Heart right ventricle (tissue), 16 donors: ENCODE data around the gene GPC3. TPM values are rescaled to one million over a fixed set of nuclear protein-coding genes. Genes with fewer than 3 reads are reported as not detected.

Experiments used
- ATAC-seq, 8 donors: fragments of 200-7000 bp; cut with Tn5 transposase; one replicate each; pipeline ENCODE4 v1.9.1; 2020; ENCODE audit warnings: mild to moderate bottlenecking in 8 of 8, moderate library complexity in 8 of 8, moderate number of reproducible peaks in 1 of 8
- DNase-seq, 2 donors: peaks; one replicate each; pipeline ENCODE4 v3.0.0-alpha.2; 2020
- H3K27ac ChIP-seq, 10 donors: fragments of 200-600 bp; sonication (generic) in 2 of 10; one replicate each; pipeline versions ENCODE4 v1.5.0 to v1.8.0; 2020 to 2022; ENCODE audit warnings: mild to moderate bottlenecking in 3 of 10
- H3K27me3 ChIP-seq, 7 donors: fragments of 200-600 bp; one replicate each; pipeline ENCODE4 v1.8.0; 2021 to 2022; ENCODE audit warnings: mild to moderate bottlenecking in 2 of 7
- H3K36me3 ChIP-seq, 9 donors: fragments of 200-600 bp; sonication (generic) in 1 of 9; one replicate each; pipeline versions ENCODE4 v1.5.0 to v1.8.0; 2020 to 2022; ENCODE audit warnings: mild to moderate bottlenecking in 2 of 9
- H3K4me1 ChIP-seq, 9 donors: fragments of 200-600 bp; sonication (generic) in 1 of 9; one replicate each; pipeline versions ENCODE4 v1.5.0 to v1.8.0; 2020 to 2022; ENCODE audit warnings: mild to moderate bottlenecking in 4 of 9
- H3K4me3 ChIP-seq, 10 donors: fragments of 200-600 bp; sonication (generic) in 2 of 10; one replicate each; pipeline versions ENCODE4 v1.5.0 to v1.8.0; 2020 to 2022; ENCODE audit warnings: mild to moderate bottlenecking in 7 of 10, moderate library complexity in 2 of 10
- H3K9me3 ChIP-seq, 11 donors: fragments of 200-600 bp in 10 of 11; sonication (generic) in 2 of 11; one replicate each; pipeline versions ENCODE4 v1.5.0 to v1.8.0; 2013 to 2022; ENCODE audit warnings: mild to moderate bottlenecking in 2 of 11, control low read depth in 1 of 11, moderate library complexity in 1 of 11
- CTCF ChIP-seq, 9 donors: fragments of 200-600 bp; sonication (generic) in 2 of 9; IDR thresholded peaks; one replicate each; pipeline versions ENCODE4 v1.5.0 to v1.8.0; 2021 to 2022; ENCODE audit warnings: antibody characterized with exemption in 9 of 9, mild to moderate bottlenecking in 5 of 9, moderate library complexity in 1 of 9
- WGBS, 2 donors: extraction: QIAGEN DNeasy Blood & Tissue Kit; methylation state at CpG; one replicate each; pipeline ENCODE4 v1.1.7; 2013; ENCODE audit warnings: inconsistent platforms in 1 of 2; 5-methylcytosine and 5-hydroxymethylcytosine counted together
- intact Hi-C, 10 donors: fragments of 100-400 bp; cut with DNase I; formaldehyde crosslinking; loops; one replicate each; pipeline versions ENCODE4 v1.11.1 to v1.14.2; 2022
- polyA plus RNA-seq, 2 donors: library from polyadenylated mRNA; stranded (reverse); fragments of 200-250 nt; gene quantifications; one replicate each; pipeline ENCODE4 v1.2.3, GENCODE V29; 2013
- total RNA-seq, 10 donors: library from RNA; stranded (reverse); fragmentation: NEBNext Ultra II Directional in 3 of 10; extraction: Animal tissue kit (Norgen Biotek cat#: 25700) in 3 of 10; gene quantifications; one replicate each; pipeline versions ENCODE4 v1.2.1 to v1.2.4, GENCODE V29; 2021 to 2023
- donor health status: Arrhythmogenic right ventricular cardiomyopathy.
- donor health status: ischemic (EF 13 %, LVEDD 7.1; RV severe dilation, severe dysfunction).
- donor health status: healthy with polysubstance abuse.
- donor health status: DM: no; HTN: yes; CAD: no.
- donor health status: DM: no; HTN: no; CAD: no.
- donor health status: ischemic (EF 25% LVEDD 6.9; RV normal size, moderate dysfunction).
- donor health status: ischemic (EF 25% LVEDD 5.7; RV mildly dilated, moderate dysfunction).
- donor health status: healthy.
- donor health status: DM: yes; HTN: yes; CAD: no.
- donor health status: Ischemic cardiomyopathy.
- donor health status: ischemic (EF 35%, LVEDD 5.7; RV mildly dilated, moderate dysfunction).
- donor health status: nonischemic (EF 11% LVEDD 7.7; RV severe dilation, severe dysfunction).
- donor health status: DM: yes; HTN: yes; CAD: no.
- donor health status: PGD.
- donor health status: ischemic (EF 29% LVEDD 5.4; RV normal size, mild dysfunction).
- donor health status: nonischemic (EF 23%, LVEDD 6.1; RV moderate dilation, normal function).

The GPC3 gene
- total and polyA plus RNA-seq, 12 donors = 0.66 to 5.6 (median 3.4) TPM

GRCh38 chrX:133638285-133638684 is 347.1 kb downstream of the GPC3 start:
- WGBS, 2 donors = 60 to 62% methylated on average over 4 of the region's 4 CpGs
- no peak for TF ChIP-seq CTCF (IDR thresholded peaks at IDR 0.05)
- ATAC-seq = no peak

GRCh38 chrX:133637765-133638164 is 347.6 kb downstream of the GPC3 start:
- Histone ChIP-seq H3K4me1 (no peaks in the 10 kb centered on the region), H3K27ac (no peak overlapping the region), H3K27me3 (peaks cover 0 to 36% (median 0%) of the 10 kb centered on the region in 7 donors), H3K4me3 (no peak overlapping the region), H3K36me3 (no peaks in the 10 kb centered on the region), H3K9me3 (no peaks in the 10 kb centered on the region)
- DNase-seq (no peak), ATAC-seq (no peak)
- no peak for TF ChIP-seq CTCF (IDR thresholded peaks at IDR 0.05)
- intact Hi-C loops = no loop called here
- 76 to 88% methylated on average over 5 of the region's 5 CpGs for WGBS, 2 donors

More at GRCh38 chrX:133638285-133638684, 347.1 kb downstream of the GPC3 start:
- H3K9me3 ChIP-seq = no peaks in the 10 kb centered on the region
- no peaks in the 10 kb centered on the region for H3K4me1 ChIP-seq
- DNase-seq = no peak
- intact Hi-C loops = no loop called here
- no peak overlapping the region for H3K27ac ChIP-seq
- H3K36me3 ChIP-seq = no peaks in the 10 kb centered on the region
- H3K27me3 ChIP-seq = peaks cover 0 to 32% (median 0%) of the 10 kb centered on the region in 7 donors
- no peak overlapping the region for H3K4me3 ChIP-seq

- no peak for TF ChIP-seq CTCF (IDR thresholded peaks at IDR 0.05)
Measured at GRCh38 chrX:133636009-133636408, 349.4 kb downstream of the GPC3 start.

GRCh38 chrX:133634416-133634815 is 351.0 kb downstream of the GPC3 start:
- H3K4me1 ChIP-seq = peaks cover 0 to 15% (median 0%) of the 10 kb centered on the region in 9 donors
- WGBS, 2 donors = 91 to 100% methylated on average over 1 of the region's 1 CpG
- intact Hi-C loops = no loop called here
- H3K27me3 ChIP-seq = peaks cover 0 to 29% (median 0%) of the 10 kb centered on the region in 7 donors
- no peak overlapping the region for H3K27ac ChIP-seq
- DNase-seq (no peak), ATAC-seq (no peak)
- no peaks in the 10 kb centered on the region for H3K9me3 ChIP-seq
- H3K4me3 ChIP-seq = no peak overlapping the region
- H3K36me3 ChIP-seq = no peaks in the 10 kb centered on the region
- TF ChIP-seq CTCF (IDR thresholded peaks at IDR 0.05) = no peak

More at GRCh38 chrX:133636009-133636408, 349.4 kb downstream of the GPC3 start:
- H3K4me3 ChIP-seq = no peak overlapping the region
- DNase-seq = no peak
- intact Hi-C loops = no loop called here
- H3K27ac ChIP-seq = no peak overlapping the region
- WGBS, 2 donors = 53 to 76% methylated on average over 6 of the region's 6 CpGs
- ATAC-seq = peak in 1 of 8 donors; percentile 33
- H3K27me3 ChIP-seq = peaks cover 0 to 37% (median 0%) of the 10 kb centered on the region in 7 donors
- H3K36me3 ChIP-seq = no peaks in the 10 kb centered on the region
- no peaks in the 10 kb centered on the region for H3K4me1 ChIP-seq
- no peaks in the 10 kb centered on the region for H3K9me3 ChIP-seq
